Lower leg skin (tissue), 4 donors: Measurements from ENCODE around the gene CLEC11A. TPM values are rescaled to one million over a fixed set of nuclear protein-coding genes. Genes with fewer than 3 reads are reported as not detected.
"Not testable (repeated sequence)": the region's sequence is repeated elsewhere in the genome, so short reads cannot be mapped to it uniquely, and the experiment has no call there.

Experiments used
- DNase-seq, 2 donors: peaks; one replicate each; pipeline ENCODE4 v3.0.0-alpha.2; 2019; ENCODE audit warnings: low spot score in 2 of 2
- H3K4me3 ChIP-seq: fragments of 200-600 bp; sonication (generic); 2 replicates; pipeline ENCODE4 v1.5.1; 2017; ENCODE audit warnings: mild to moderate bottlenecking, low read depth; ENCODE audit not compliant: poor library complexity, severe bottlenecking
- CTCF ChIP-seq, 3 donors: fragments of 450-650 bp; IDR thresholded peaks; one replicate each; pipeline ENCODE4 v1.5.1; 2016; ENCODE audit warnings: antibody characterized with exemption in 3 of 3, mild to moderate bottlenecking in 3 of 3, moderate library complexity in 2 of 3
- POLR2A ChIP-seq, 2 donors: fragments of 450-650 bp; IDR thresholded peaks; one replicate each; pipeline ENCODE4 v1.6.1; 2016 to 2017; ENCODE audit warnings: antibody characterized with exemption in 2 of 2, mild to moderate bottlenecking in 1 of 2, moderate library complexity in 1 of 2
- WGBS, 2 donors: methylation state at CpG; one replicate each; pipeline ENCODE4 v1.1.5; 2018; 5-methylcytosine and 5-hydroxymethylcytosine counted together
- intact Hi-C: fragments of 100-400 bp; cut with DNase I; formaldehyde crosslinking; loops from one replicate; pipeline ENCODE4 v1.15.0; 2023; ENCODE audit warnings: low total_unique reads
- total RNA-seq, 4 donors: library from RNA; depleted of rRNA; stranded (reverse); fragments of >200 nt; gene quantifications; one replicate each; pipeline ENCODE4 v1.1.0, GENCODE V29; 2016

Gene CLEC11A
- total RNA-seq, 4 donors from 2014 or later = 9.5 to 19.2 (median 11.9) TPM

- WGBS, 2 donors = 52 to 68% methylated on average over 11 of the region's 11 CpGs
- DNase-seq = no peak
- TF ChIP-seq CTCF (IDR thresholded peaks at IDR 0.05) = no peak
- no peak for TF ChIP-seq POLR2A (IDR thresholded peaks at IDR 0.05)
- intact Hi-C loops = no loop called here
- no peak overlapping the region for H3K4me3 ChIP-seq
Observed at GRCh38 chr19:50739914-50740426, 16.8 kb downstream of the CLEC11A start.

GRCh38 chr19:50741179-50741933 lies 18.2 kb downstream of the CLEC11A start:
- TF ChIP-seq POLR2A (IDR thresholded peaks at IDR 0.05) (no peak), CTCF (IDR thresholded peaks at IDR 0.05) (no peak)
- WGBS, 2 donors = 69 to 75% methylated on average over 18 of the region's 18 CpGs
- H3K4me3 ChIP-seq = no peak overlapping the region
- DNase-seq = no peak
- intact Hi-C loops = no loop called here

GRCh38 chr19:50743537-50743936 lies 20.4 kb downstream of the CLEC11A start:
- no peak for DNase-seq
- intact Hi-C loops = no loop called here
- no peak for TF ChIP-seq CTCF (IDR thresholded peaks at IDR 0.05)
- no peak for TF ChIP-seq POLR2A (IDR thresholded peaks at IDR 0.05)
- no peak overlapping the region for H3K4me3 ChIP-seq
- 76 to 89% methylated on average over 6 of the region's 6 CpGs for WGBS, 2 donors

- no peak for TF ChIP-seq CTCF (IDR thresholded peaks at IDR 0.05)
- no peak for TF ChIP-seq POLR2A (IDR thresholded peaks at IDR 0.05)
- H3K4me3 ChIP-seq = no peak overlapping the region
- intact Hi-C loops = no loop called here
- 66 to 78% methylated on average over 10 of the region's 10 CpGs for WGBS, 2 donors
- DNase-seq = no peak
Observed at GRCh38 chr19:50745221-50745620, 22.1 kb downstream of the CLEC11A start.

- 64 to 73% methylated on average over 14 of the region's 14 CpGs for WGBS, 2 donors
- H3K4me3 ChIP-seq, intact Hi-C loops, DNase-seq: not testable (repeated sequence)
Observed at GRCh38 chr19:50747141-50747540, 24.0 kb downstream of the CLEC11A start.

- TF ChIP-seq POLR2A (IDR thresholded peaks at IDR 0.05) (no peak), CTCF (IDR thresholded peaks at IDR 0.05) (no peak)
- no peak overlapping the region for H3K4me3 ChIP-seq
- intact Hi-C loops = no loop called here
- no peak for DNase-seq
- WGBS, 2 donors = 63 to 68% methylated on average over 6 of the region's 6 CpGs
Observed at GRCh38 chr19:50749490-50749889, 26.3 kb downstream of the CLEC11A start.
